Tibial artery (tissue), 4 donors: Measurements from ENCODE around the gene C1D.
A peak's percentile ranks its signal among the peaks of the same experiment; 100 is the strongest.

Experiments used
- DNase-seq, 2 donors: peaks; one replicate each; pipeline ENCODE4 v3.0.0-alpha.2; 2019
- H3K27ac ChIP-seq, 2 donors: fragments of 200-600 bp; sonication (generic) in 1 of 2; 1 replicate in 1 of 2; 2 replicates in 1 of 2; pipeline ENCODE4 v1.5.1; 2018 to 2019; ENCODE audit warnings: mild to moderate bottlenecking in 1 of 2
- H3K27me3 ChIP-seq, 2 donors: fragments of 200-600 bp; sonication (generic) in 1 of 2; one replicate each; pipeline versions ENCODE4 v1.5.1 to v1.6.0; 2016 to 2019
- H3K36me3 ChIP-seq, 3 donors: fragments of 200-600 bp; sonication (generic) in 2 of 3; one replicate each; pipeline ENCODE4 v1.5.1; 2016 to 2019; ENCODE audit warnings: mild to moderate bottlenecking in 2 of 3
- H3K4me1 ChIP-seq, 4 donors: fragments of 200-600 bp; sonication (generic) in 2 of 4; 1 replicate in 3 of 4; 2 replicates in 1 of 4; pipeline ENCODE4 v1.5.1; 2016 to 2019
- H3K4me3 ChIP-seq, 2 donors: fragments of 200-600 bp; sonication (generic) in 1 of 2; 1 replicate in 1 of 2; 2 replicates in 1 of 2; pipeline ENCODE4 v1.5.1; 2018 to 2019; ENCODE audit warnings: mild to moderate bottlenecking in 2 of 2
- H3K9me3 ChIP-seq, 3 donors: fragments of 200-600 bp; sonication (generic) in 1 of 3; one replicate each; pipeline ENCODE4 v1.5.1; 2016 to 2019
- intact Hi-C: fragments of 100-400 bp; cut with DNase I; formaldehyde crosslinking; loops from one replicate; pipeline ENCODE4 v1.15.0; 2023; ENCODE audit warnings: low total_unique reads
- TF ChIP-seq, protein P1 (sequence below), 2 experiments: fragments of 200-600 bp in 1 of 2; fragments of 450-650 bp in 1 of 2; IDR thresholded peaks; one replicate each; pipeline ENCODE4 v1.5.1; 2017 to 2019; ENCODE audit warnings: antibody characterized with exemption in 2 of 2, mild to moderate bottlenecking in 1 of 2, moderate library complexity in 1 of 2

Gene C1D, protein sequence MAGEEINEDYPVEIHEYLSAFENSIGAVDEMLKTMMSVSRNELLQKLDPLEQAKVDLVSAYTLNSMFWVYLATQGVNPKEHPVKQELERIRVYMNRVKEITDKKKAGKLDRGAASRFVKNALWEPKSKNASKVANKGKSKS

DNA sequence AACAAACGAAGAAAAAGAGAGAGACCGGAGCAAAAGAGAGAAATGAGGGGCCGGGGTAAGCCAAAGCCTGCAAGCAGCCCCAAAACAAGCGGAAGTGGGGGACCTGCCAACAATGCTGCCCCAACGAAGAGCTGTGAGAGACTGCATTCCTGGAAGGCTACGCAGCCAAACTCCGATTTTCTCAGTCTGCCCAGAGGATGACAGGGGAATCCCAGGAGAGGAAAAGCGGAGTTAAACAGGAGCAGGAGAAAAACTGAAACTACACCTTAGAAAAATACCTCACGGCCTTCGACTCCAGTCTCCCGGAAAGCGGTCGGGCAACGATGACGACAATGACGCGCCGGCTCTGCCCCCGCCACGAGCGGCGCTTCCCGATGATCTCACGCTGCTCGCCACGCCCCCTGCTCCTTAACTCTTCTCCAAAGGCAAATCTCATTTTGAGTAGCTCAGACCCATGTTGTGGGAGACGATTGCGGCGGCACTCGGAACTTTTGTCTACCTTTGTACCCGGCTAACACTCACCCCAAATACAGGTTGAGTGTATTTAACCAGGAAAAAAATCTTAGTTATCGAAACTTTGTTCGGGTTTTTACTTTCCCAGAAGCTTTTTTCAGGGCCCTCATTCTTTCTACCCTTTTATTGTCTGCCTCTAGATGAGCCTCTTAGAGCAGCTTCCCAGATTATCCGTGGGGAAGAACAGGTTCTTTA lies at the start of gene C1D:
TSS of gene C1D (minus strand) at position 325 of the 708 bp plus-strand sequence. CDS start 15,694 bp downstream, outside the sequence.
- peaks cover 0 to 31% (median 20%) of the 10 kb centered on the region in 4 donors for H3K4me1 ChIP-seq

DNA sequence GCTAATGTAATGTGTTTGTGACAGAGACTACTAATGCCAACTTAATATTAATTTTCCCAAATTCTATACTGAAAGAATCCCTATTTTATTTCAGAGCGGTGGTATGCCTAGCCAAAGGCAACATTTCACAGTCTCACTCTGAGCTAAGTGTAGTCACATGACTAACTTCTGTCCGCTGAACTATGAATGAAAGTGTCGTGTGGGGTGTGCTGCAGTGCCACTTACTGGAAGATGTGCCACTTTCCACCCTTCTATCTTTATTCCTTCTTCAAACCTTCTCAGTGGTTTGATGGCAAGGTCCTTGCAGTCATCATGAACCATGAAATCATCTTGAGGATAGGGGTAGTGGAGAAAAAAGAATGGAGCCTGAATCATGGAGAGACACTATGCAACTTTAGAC lies 47.3 kb upstream of the C1D start:
- Histone ChIP-seq H3K9me3 (no peaks in the 10 kb centered on the region), H3K4me3 (no peak overlapping the region), H3K27me3 (no peaks in the 10 kb centered on the region), H3K27ac (no peak overlapping the region), H3K36me3 (no peaks in the 10 kb centered on the region), H3K4me1 (no peaks in the 10 kb centered on the region)
- intact Hi-C loops, result no loop called here
- TF ChIP-seq, protein P1, sequence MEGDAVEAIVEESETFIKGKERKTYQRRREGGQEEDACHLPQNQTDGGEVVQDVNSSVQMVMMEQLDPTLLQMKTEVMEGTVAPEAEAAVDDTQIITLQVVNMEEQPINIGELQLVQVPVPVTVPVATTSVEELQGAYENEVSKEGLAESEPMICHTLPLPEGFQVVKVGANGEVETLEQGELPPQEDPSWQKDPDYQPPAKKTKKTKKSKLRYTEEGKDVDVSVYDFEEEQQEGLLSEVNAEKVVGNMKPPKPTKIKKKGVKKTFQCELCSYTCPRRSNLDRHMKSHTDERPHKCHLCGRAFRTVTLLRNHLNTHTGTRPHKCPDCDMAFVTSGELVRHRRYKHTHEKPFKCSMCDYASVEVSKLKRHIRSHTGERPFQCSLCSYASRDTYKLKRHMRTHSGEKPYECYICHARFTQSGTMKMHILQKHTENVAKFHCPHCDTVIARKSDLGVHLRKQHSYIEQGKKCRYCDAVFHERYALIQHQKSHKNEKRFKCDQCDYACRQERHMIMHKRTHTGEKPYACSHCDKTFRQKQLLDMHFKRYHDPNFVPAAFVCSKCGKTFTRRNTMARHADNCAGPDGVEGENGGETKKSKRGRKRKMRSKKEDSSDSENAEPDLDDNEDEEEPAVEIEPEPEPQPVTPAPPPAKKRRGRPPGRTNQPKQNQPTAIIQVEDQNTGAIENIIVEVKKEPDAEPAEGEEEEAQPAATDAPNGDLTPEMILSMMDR (IDR thresholded peaks at IDR 0.05), result no peak
- DNase-seq, result no peak

More for the DNA sequence above, at the start of gene C1D:
- DNase-seq, result peak; percentile 95 to 96
- no peaks in the 10 kb centered on the region for H3K27me3 ChIP-seq
- no peaks in the 10 kb centered on the region for H3K9me3 ChIP-seq
- no peaks in the 10 kb centered on the region for H3K36me3 ChIP-seq
- TF ChIP-seq, protein P1 (IDR thresholded peaks at IDR 0.05), result peak in 1 of 2 experiments; percentile 14
- H3K27ac ChIP-seq, result peak within 1 kb of the TSS; percentile 86 to 90
- intact Hi-C loops, result no loop called here
- peak within 1 kb of the TSS; percentile 81 to 86 for H3K4me3 ChIP-seq

DNA sequence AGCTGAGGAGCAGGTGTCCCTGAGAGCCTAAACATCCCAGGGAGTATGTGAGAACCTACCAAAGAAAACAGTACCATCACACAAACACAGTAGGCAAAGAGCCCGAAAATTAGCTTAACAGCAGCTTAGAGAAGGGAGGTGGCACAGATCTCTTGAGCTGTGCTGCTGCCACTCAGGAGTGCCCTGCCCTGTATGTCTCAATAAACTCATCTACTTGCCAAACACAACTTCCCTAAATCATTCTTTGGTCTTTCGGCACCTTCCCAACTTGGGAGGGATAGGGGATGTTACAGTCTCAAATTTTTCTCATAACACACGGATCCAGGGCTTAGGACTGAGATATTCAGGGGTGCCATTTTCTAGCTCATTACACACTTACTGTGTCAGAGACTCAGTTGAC lies 45.3 kb upstream of the C1D start:
- no peak for DNase-seq
- Histone ChIP-seq H3K4me3 (no peak overlapping the region), H3K36me3 (no peaks in the 10 kb centered on the region), H3K27ac (no peak overlapping the region), H3K27me3 (no peaks in the 10 kb centered on the region), H3K4me1 (no peaks in the 10 kb centered on the region), H3K9me3 (no peaks in the 10 kb centered on the region)
- intact Hi-C loops, result no loop called here
- TF ChIP-seq, protein P1 (IDR thresholded peaks at IDR 0.05), result no peak

DNA sequence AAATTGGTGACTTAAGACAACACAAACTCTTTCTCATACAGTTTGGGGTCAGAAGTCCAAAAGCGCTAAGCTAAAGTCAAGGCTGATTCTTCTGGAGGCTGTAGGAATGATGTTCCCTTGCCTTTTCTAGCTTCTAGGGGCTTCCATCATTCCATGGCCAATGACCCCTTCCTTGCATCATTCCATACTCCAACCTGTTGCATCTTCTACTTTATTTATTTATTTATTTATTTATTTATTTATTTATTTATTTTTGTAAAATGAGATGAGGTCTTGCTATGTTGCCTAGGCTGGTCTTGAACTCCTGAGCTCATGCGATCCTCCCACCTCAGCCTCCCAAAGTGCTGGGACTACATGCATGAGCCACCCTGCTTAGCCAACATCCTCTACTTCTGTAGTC lies 44.7 kb upstream of the C1D start:
- Histone ChIP-seq H3K27me3 (no peaks in the 10 kb centered on the region), H3K9me3 (no peaks in the 10 kb centered on the region), H3K4me1 (no peaks in the 10 kb centered on the region), H3K4me3 (no peak overlapping the region), H3K27ac (no peak overlapping the region), H3K36me3 (no peaks in the 10 kb centered on the region)
- intact Hi-C loops, result no loop called here
- no peak for DNase-seq
- TF ChIP-seq, protein P1 (IDR thresholded peaks at IDR 0.05), result no peak

DNA sequence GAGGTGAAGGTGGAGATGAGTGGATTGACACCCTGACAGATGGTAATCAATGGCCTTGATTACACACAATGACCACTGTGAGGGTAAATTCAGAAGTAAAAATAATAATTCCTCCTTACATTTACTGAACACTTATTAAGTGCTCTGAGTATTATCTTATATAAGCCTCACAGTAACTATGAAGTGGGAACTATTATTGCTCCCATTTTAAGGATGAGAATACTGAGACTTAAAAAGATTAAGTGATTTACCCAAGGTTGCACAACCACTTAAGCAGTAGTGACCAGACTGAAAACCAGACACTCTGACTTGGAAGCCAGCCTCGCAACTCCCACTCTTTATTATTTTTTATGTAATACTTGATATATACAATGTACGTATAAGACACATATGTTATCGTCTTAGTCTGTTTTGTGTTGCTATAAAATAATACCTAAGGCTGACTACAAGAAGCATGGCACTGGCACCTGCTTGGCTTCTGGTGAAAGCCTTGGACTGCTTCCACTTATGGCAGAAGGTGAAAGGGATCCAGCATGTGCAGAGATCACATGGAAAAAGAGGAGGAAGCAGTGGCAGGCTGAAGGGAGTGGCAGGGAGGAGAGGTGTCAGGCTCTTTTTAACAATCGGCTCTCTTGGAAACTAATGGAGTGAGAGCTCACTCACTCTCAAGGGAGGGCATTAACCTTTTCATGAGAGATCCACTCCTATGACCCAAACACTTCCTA lies 41.5 kb upstream of the C1D start:
- H3K27ac ChIP-seq, result no peak overlapping the region
- DNase-seq, result no peak
- H3K4me3 ChIP-seq, result no peak overlapping the region
- H3K27me3 ChIP-seq, result no peaks in the 10 kb centered on the region
- intact Hi-C loops, result no loop called here
- no peaks in the 10 kb centered on the region for H3K36me3 ChIP-seq
- no peaks in the 10 kb centered on the region for H3K4me1 ChIP-seq
- TF ChIP-seq, protein P1 (IDR thresholded peaks at IDR 0.05), result no peak
- H3K9me3 ChIP-seq, result no peaks in the 10 kb centered on the region
